Measurements from ENCODE around the gene SLC66A3. TPM values are rescaled to one million over a fixed set of nuclear protein-coding genes. Genes with fewer than 3 reads are reported as not detected.
A peak's percentile ranks its signal among the peaks of the same experiment; 100 is the strongest.

The SLC66A3 gene
- total RNA-seq, 1 donor from 2014 or later: 23.3 TPM

- TF ChIP-seq CTCF (IDR thresholded peaks at IDR 0.05): no peak
- no peak overlapping the region for H3K27ac Mint-ChIP-seq (ENCODE audit: unreplicated experiment)
- no peak overlapping the region for H3K4me3 Mint-ChIP-seq (ENCODE audit: unreplicated experiment)
- peaks cover 11% of the 10 kb centered on the region for H3K4me1 Mint-ChIP-seq (ENCODE audit: unreplicated experiment)
- H3K36me3 Mint-ChIP-seq (ENCODE audit: unreplicated experiment): no peaks in the 10 kb centered on the region
- DNase-seq (ENCODE audit: extremely low spot score, unreplicated experiment): no peak
- H3K9me3 Mint-ChIP-seq (ENCODE audit: unreplicated experiment): no peaks in the 10 kb centered on the region
- H3K27me3 Mint-ChIP-seq (ENCODE audit: unreplicated experiment): peaks cover 4% of the 10 kb centered on the region
Observed at GRCh38 chr2:11133936-11134320, 21.3 kb upstream of the SLC66A3 start.

GRCh38 chr2:11134349-11134748 is 20.9 kb upstream of the SLC66A3 start:
- Mint-ChIP-seq H3K36me3 (ENCODE audit: unreplicated experiment) (no peaks in the 10 kb centered on the region), H3K27ac (ENCODE audit: unreplicated experiment) (no peak overlapping the region), H3K4me3 (ENCODE audit: unreplicated experiment) (no peak overlapping the region), H3K4me1 (ENCODE audit: unreplicated experiment) (peaks cover 11% of the 10 kb centered on the region), H3K9me3 (ENCODE audit: unreplicated experiment) (no peaks in the 10 kb centered on the region), H3K27me3 (ENCODE audit: unreplicated experiment) (peaks cover 4% of the 10 kb centered on the region)
- DNase-seq (ENCODE audit: extremely low spot score, unreplicated experiment): no peak
- no peak for TF ChIP-seq CTCF (IDR thresholded peaks at IDR 0.05)

- peak overlapping the region; percentile 43 for H3K27ac Mint-ChIP-seq (ENCODE audit: unreplicated experiment)
- peaks cover 15% of the 10 kb centered on the region for H3K4me1 Mint-ChIP-seq (ENCODE audit: unreplicated experiment)
- H3K4me3 Mint-ChIP-seq (ENCODE audit: unreplicated experiment): no peak overlapping the region
- no peak for TF ChIP-seq CTCF (IDR thresholded peaks at IDR 0.05)
- peaks cover 10% of the 10 kb centered on the region for H3K27me3 Mint-ChIP-seq (ENCODE audit: unreplicated experiment)
- DNase-seq (ENCODE audit: extremely low spot score, unreplicated experiment): no peak
- H3K36me3 Mint-ChIP-seq (ENCODE audit: unreplicated experiment): no peaks in the 10 kb centered on the region
- no peaks in the 10 kb centered on the region for H3K9me3 Mint-ChIP-seq (ENCODE audit: unreplicated experiment)
Observed at GRCh38 chr2:11140492-11140891, 14.8 kb upstream of the SLC66A3 start.

GRCh38 chr2:11141319-11141718 is 13.9 kb upstream of the SLC66A3 start:
- H3K27ac Mint-ChIP-seq (ENCODE audit: unreplicated experiment): no peak overlapping the region
- H3K36me3 Mint-ChIP-seq (ENCODE audit: unreplicated experiment): no peaks in the 10 kb centered on the region
- H3K9me3 Mint-ChIP-seq (ENCODE audit: unreplicated experiment): no peaks in the 10 kb centered on the region
- H3K27me3 Mint-ChIP-seq (ENCODE audit: unreplicated experiment): peaks cover 10% of the 10 kb centered on the region
- H3K4me3 Mint-ChIP-seq (ENCODE audit: unreplicated experiment): no peak overlapping the region
- DNase-seq (ENCODE audit: extremely low spot score, unreplicated experiment): no peak
- peaks cover 15% of the 10 kb centered on the region for H3K4me1 Mint-ChIP-seq (ENCODE audit: unreplicated experiment)
- no peak for TF ChIP-seq CTCF (IDR thresholded peaks at IDR 0.05)

- Mint-ChIP-seq H3K4me3 (ENCODE audit: unreplicated experiment) (no peak overlapping the region), H3K27me3 (ENCODE audit: unreplicated experiment) (peaks cover 10% of the 10 kb centered on the region), H3K4me1 (ENCODE audit: unreplicated experiment) (peaks cover 15% of the 10 kb centered on the region), H3K9me3 (ENCODE audit: unreplicated experiment) (no peaks in the 10 kb centered on the region), H3K36me3 (ENCODE audit: unreplicated experiment) (no peaks in the 10 kb centered on the region), H3K27ac (ENCODE audit: unreplicated experiment) (no peak overlapping the region)
- DNase-seq (ENCODE audit: extremely low spot score, unreplicated experiment): no peak
- TF ChIP-seq CTCF (IDR thresholded peaks at IDR 0.05): no peak
Observed at GRCh38 chr2:11142330-11142729, 12.9 kb upstream of the SLC66A3 start.

All from osteocyte (in vitro differentiated cells).